SU-DHL-6 (cell line): ENCODE data around the gene MARCO.

Experiments used
- EZH2phosphoT487 ChIP-seq: fragments of 200-600 bp; sonication (generic), shearing (Covaris generic); conservative IDR thresholded peaks from 2 replicates; pipeline ENCODE4 v1.6.1; 2018; ENCODE audit warnings: mild to moderate bottlenecking, antibody characterized with exemption, low read length, moderate library complexity, mixed read lengths
- TF ChIP-seq, protein P1 (sequence below): fragments of 200-600 bp; sonication (generic); IDR thresholded peaks from one replicate; pipeline ENCODE4 v1.5.1; 2017; ENCODE audit warnings: antibody characterized with exemption, mild to moderate bottlenecking, low read length, moderate library complexity; ENCODE audit not compliant: insufficient read depth, poor library complexity, severe bottlenecking

DNA sequence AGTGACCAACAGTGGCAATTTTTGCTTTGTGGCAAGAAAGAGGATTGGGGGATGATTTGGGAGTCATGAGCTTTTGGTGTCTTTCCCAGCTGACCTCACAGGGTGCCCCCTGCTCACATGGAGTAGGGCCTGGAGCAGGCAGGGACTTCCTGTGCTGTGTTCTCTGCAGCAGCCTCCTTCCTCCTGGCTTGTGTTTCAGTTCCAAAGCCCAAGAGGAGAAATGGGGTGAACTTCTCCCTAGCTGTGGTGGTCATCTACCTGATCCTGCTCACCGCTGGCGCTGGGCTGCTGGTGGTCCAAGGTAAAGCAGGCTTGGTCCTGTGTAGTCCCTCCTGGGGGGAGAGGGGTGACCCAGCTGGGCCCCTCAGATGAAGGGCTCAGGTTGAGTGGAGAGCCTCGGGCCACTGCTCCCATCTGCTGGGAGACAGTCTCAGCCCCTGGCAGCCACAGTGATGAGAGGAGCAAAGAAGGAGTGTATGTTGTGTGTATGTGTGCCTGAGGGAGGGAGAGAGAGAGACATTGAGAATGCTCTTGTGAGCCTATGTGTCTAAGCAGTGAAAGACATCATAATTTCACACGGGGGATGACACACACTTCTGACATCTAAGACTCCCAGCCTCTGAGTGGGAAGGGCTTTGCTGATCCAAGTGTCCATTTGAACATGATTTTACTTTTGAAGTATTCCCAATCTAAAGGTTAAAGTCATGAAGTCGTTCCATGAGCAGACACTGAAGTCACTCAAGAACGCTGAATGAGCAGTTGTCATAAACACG is 27.2 kb downstream of the MARCO start:
- TF ChIP-seq, protein P1, sequence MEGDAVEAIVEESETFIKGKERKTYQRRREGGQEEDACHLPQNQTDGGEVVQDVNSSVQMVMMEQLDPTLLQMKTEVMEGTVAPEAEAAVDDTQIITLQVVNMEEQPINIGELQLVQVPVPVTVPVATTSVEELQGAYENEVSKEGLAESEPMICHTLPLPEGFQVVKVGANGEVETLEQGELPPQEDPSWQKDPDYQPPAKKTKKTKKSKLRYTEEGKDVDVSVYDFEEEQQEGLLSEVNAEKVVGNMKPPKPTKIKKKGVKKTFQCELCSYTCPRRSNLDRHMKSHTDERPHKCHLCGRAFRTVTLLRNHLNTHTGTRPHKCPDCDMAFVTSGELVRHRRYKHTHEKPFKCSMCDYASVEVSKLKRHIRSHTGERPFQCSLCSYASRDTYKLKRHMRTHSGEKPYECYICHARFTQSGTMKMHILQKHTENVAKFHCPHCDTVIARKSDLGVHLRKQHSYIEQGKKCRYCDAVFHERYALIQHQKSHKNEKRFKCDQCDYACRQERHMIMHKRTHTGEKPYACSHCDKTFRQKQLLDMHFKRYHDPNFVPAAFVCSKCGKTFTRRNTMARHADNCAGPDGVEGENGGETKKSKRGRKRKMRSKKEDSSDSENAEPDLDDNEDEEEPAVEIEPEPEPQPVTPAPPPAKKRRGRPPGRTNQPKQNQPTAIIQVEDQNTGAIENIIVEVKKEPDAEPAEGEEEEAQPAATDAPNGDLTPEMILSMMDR = no peak
- TF ChIP-seq EZH2phosphoT487 = no peak
